ENCODE measurements around the gene FRS3. TPM values are rescaled to one million over a fixed set of nuclear protein-coding genes. Genes with fewer than 3 reads are reported as not detected.

FRS3 gene
- total and polyA plus RNA-seq, 9 of the 15 experiments (the other 6 are each of a cell fraction or from before 2014, with no cell fraction given): 0.03 to 3.7 (median 1.6) TPM

GRCh38 chr6:41779788-41780550 lies at the start of gene FRS3 (continued):
- peak; percentile 90; the same call in 1 of the 2 replicates for TF ChIP-seq AFF4 (CRISPR knock-in tag; IDR thresholded peaks at IDR 0.05)
- peak; percentile 41 for TF ChIP-seq U2AF1 (optimal IDR thresholded peaks at IDR 0.05; ENCODE audit: low read depth, low read length)
- no peak for TF ChIP-seq NR2F6 (CRISPR knock-in tag; IDR thresholded peaks at IDR 0.05)
- peak; percentile 29; the same call in 1 of the 2 replicates for TF ChIP-seq MEF2A (IDR thresholded peaks at IDR 0.05; ENCODE audit: control insufficient read depth, low read depth, low read length)
- TF ChIP-seq ZNF717 (CRISPR knock-in tag; IDR thresholded peaks at IDR 0.05): no peak
- peak; percentile 51 to 79; a peak in 3 of 4 replicates for TF ChIP-seq MNT (conservative IDR thresholded peaks at IDR 0.05)
- peak; percentile 68 for TF ChIP-seq NEUROD1 (IDR thresholded peaks at IDR 0.05; ENCODE audit: borderline replicate concordance, low read depth, low read length, partially characterized antibody)
- TF ChIP-seq FIP1L1 (IDR thresholded peaks at IDR 0.05; ENCODE audit: low read depth, low read length, poor library complexity, severe bottlenecking): peak; percentile 90
- TF ChIP-seq HNRNPUL1 (IDR thresholded peaks at IDR 0.05; ENCODE audit: low read length): no peak
- TF ChIP-seq TFAP4 (CRISPR knock-in tag; IDR thresholded peaks at IDR 0.05; ENCODE audit: borderline replicate concordance): peak; percentile 91
- no peak for TF ChIP-seq STAT6 (CRISPR knock-in tag; IDR thresholded peaks at IDR 0.05)
- no peak for TF ChIP-seq CEBPG (CRISPR knock-in tag; IDR thresholded peaks at IDR 0.05)
- TF ChIP-seq CEBPG (tag; conservative IDR thresholded peaks at IDR 0.05 in 1 of 2, IDR thresholded peaks at IDR 0.05 in 1 of 2): no peak
- TF ChIP-seq E2F1 (CRISPR knock-in tag; IDR thresholded peaks at IDR 0.05): 0 out of 2 replicates have a peak, but pooled peaks have one; percentile 38
- peak; percentile 82; the same call in 1 of the 2 replicates for TF ChIP-seq OTX1 (CRISPR knock-in tag; IDR thresholded peaks at IDR 0.05)
- peak; percentile 45 for TF ChIP-seq SMARCE1 (IDR thresholded peaks at IDR 0.05)

All from K562 (cell line).